ENCODE measurements around the gene CCDC148.

The CCDC148 gene

DNA sequence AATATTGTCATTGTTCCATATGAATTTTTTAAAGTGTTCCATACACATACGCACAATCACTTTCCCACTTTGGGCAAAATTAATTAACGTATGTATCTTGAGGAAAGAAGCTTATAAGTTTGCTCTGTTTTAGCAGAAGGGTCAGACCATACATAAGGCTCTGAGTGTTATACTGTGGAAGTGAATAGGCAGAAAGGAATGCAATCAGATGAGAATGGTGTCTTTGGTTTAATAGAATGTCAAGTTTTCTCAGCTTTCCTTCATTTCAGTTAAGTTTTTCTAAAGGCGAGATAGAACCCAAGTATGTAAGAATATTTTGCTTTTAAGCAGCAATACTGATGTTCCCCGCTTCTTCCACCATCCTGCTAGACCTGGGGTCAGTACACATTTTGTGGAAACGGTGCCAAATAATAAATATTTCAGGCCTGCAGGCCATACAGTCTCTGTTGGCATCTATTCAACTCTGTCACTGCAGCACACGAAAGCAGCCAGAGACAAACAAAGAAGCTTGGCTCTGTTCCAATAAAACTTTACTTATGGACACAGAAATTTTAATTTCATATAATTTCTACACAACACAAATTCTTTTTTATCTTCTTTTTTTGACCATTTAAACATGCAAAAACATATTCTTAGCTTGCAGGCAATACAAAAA, 254.3 kb downstream of the CCDC148 start:
- no peak for DNase-seq

DNA sequence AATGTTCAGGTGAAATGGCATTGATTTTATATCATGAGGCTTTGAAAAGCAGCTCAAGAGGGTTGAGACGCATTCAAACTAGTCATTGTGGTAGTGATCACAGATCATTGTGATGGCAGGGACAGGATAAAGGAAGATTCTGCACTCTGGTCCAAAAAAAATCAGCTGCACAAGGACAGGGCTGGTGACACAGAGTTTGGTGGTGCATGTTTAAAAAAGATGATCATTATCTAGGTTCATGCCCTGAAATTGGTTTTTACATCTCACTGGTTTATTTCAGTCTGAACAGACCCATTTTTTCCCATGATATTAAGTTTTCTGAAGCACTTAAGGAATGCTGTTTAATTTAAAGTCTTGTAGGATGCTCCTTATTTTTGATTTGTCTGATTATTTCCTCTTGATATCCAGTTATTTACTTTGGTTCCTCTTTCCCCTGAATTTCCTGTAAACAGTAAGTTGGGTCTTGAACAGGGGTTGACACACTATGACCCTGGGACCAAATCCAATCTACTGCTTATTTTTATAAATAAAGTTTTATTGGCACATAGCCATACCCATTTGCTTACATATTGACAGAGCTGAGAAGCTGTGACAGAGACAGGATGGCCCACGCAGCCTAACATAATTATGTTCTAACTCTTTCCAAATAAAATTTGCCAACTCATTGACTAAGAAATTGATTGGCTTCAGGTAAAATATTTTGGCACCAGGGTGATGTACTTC, 256.5 kb downstream of the CCDC148 start:
- DNase-seq: no peak

DNA sequence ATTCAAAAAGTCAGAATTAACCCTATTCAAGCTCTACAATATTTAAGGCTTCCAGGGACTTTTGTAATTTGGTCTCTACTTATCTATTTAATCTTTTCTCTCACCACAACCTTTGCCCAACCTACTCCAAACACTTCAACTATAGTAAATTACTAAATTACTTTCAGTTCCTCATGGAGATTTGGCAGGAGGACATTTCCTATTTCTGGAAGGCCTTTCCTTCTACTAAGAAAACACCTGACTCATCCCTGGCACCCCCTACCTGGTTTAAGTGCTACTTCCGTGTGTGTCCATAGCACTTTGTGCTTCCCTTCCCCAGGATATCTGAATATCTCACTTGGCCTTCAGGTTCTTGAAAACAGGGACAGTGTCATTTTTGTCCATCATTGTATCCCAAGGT, 258.6 kb downstream of the CCDC148 start:
- DNase-seq: no peak

DNA sequence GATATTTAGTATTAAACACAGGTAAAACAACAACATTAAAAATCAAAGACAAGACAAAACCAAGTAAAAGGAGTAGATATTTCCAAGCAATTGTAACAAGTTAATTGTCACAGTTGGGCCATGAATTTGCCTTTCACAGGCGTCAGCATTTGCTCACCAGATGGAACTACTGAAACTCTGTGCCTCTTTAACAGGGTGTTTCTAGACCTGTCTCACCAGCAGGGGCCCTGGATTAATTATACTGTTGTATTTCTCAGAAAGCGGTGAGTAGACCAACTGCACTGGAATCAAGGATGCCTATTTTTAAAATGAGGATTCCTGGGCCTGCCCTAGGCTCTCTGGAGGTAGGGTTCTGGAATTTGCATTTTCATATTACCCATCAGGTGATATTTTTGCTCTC, 262.3 kb downstream of the CCDC148 start:
- DNase-seq: no peak

DNA sequence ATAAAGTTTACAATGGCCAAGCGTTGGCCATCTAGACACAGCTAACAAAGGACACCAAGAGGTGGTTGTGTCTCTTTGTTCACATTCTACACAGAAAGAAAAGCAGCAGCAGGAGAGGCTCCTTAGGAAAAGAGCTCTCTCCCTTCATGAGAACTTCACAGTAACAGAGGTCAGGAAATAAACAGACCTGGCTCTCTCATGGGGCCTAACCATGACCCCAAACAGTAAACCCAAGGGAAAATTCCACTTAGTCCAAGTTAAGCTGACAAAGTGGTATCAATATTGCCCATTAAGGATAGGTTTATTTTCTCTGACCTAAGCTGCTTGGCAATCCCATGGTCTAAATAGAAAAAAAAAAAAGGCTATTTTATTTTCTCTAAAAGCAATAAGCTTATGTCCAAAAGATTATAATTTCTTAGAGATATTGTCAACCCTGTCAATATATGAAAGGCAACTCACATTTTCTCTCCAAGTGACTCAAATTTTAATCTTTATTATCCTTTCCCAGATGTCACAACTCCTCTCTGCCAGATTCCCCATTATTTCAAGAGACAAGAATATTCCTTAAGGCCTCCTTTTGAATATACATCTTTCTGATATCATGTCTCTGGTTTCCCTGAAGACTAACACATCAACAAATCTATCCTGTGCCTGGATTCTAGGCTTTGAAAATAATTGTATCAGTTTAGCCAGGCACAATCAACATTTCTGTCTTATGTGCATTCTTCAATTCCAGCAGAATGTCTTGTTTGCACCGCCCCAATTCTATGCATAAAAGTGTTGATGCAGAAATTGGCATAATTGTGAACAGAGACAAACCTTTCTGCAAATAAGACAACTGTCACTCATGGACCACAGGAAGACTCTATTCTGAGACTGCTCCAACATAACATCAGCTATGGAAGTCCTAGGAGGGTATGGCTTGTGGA, 263.8 kb downstream of the CCDC148 start:
- no peak for DNase-seq

DNA sequence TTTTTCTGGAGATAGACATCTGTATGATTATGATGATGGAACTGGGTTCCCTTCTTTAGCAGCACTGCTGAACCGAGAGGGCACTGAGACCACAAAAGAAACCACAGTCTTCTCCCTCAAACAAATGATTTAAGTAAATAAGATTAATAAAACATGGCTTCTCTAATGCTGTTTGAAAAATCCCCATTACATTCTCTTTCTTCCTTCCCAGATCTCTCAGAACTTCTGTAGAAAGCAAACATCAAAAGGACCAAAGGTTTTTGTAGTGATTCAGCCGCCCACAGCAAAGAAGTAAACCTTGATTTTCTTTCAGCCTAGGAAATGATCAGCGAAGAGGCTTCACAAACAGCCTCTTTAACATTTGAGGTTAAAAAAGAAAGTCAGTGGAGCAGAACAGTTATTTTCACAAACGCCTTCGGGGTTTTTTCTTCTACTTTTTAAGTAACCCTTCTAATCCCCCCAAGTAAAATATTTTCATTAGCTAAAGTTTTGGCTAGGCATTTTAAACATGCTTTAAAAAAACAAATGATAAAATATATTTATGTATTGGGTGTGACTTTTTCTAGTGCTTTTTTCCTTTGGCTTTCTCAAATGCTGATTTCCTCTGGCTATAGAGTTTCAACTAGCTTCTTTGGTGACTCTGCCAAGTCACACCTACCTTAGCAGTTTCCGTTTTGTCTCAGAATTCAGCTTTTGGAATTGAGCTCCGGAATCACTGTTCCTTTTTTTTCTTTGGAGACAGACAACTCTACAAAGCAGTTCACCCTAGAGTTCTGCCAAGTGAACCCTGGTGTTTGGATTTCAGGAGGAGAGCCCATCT, 265.3 kb downstream of the CCDC148 start:
- peak; percentile 23 for DNase-seq

DNA sequence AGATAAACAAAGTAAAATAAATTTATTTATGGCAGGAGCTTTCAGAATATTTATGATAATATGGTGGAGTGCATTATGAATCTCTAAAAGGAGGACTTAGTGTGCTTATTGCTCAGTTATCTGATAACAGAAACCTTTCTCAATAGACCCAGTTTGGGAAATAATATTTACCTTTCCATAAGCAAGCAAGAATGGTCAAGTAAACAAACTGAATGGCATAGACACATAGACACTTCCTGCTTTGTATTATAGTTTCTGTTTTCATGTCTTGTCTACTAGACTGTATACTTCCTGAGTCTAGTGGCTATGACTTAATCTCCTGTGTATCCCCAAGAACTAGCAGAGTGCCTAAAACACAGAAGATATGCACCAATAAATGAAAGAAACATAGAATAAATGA, 267.0 kb downstream of the CCDC148 start:
- DNase-seq: no peak

DNA sequence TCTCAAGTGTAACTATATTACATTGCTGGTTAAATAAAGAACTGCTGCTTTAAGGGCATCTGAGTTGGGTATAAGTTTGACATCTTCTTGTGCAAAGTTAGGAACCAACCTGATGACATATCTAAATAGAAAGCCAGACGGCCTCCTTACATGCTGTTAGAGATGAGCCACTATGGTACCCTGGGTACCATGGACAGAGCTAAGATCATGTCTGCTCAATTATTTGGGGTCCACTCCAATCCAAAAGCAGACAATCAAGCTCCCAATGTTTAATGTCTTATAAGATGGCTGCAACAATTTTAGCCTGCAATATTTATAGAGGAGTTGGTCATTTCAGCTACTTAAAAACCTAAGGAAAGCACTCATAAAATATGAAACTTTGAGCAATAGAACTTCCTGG, 268.6 kb downstream of the CCDC148 start:
- no peak for DNase-seq

DNA sequence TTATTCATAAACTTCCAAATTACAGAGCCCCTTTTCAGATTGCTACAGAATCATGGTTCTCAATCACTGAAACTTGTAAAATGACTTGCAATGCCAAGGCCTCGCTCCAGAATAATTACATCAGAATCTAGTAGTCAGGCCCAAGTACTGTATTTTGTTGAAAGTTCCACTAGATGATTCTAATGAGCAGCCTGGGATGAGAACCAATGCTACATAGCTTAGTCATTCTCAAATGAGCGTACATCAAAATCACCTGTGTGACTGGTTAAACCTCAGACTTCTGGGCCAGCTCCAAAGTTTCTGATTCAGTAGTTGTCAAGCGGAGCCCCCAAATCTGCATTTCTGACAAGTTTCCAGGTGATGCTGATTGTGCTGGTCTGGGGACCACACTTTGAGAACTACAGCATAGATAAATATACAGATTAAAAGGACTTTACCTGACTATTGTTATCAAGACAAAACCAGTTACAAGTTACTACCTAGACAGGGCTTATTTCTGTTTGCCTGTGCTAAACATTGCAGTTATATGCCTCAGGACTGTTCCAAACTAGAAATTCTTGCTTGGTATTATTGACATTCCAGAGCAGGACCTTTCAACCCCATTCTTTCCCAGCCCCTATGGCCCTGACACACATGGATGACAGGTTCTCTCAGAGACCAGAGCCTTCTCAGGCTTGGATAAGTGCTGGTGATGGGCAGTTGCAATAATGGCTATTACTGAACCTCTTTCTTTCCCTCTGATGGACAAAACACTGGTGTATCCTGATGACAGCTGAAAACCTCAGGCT, 271.8 kb downstream of the CCDC148 start:
- DNase-seq: no peak

DNA sequence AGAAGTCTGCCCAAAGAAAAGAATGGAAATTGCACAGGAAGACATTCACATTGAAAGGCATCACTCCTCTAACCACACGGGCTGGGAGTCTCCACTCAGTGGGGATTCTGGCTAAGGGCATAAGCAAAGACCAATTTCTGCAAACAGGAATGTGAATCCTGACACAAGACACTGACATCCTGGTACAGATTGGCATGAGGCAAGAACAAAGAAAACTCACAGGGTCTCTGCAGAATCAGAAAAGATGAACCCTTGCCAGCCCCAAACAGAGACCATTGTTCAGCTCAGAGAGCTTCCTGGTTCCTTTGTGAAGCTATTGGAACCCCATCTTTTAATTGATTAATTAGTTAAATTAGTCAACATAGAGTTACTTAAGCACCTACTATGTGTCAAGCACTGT, 272.6 kb downstream of the CCDC148 start:
- DNase-seq: no peak

DNA sequence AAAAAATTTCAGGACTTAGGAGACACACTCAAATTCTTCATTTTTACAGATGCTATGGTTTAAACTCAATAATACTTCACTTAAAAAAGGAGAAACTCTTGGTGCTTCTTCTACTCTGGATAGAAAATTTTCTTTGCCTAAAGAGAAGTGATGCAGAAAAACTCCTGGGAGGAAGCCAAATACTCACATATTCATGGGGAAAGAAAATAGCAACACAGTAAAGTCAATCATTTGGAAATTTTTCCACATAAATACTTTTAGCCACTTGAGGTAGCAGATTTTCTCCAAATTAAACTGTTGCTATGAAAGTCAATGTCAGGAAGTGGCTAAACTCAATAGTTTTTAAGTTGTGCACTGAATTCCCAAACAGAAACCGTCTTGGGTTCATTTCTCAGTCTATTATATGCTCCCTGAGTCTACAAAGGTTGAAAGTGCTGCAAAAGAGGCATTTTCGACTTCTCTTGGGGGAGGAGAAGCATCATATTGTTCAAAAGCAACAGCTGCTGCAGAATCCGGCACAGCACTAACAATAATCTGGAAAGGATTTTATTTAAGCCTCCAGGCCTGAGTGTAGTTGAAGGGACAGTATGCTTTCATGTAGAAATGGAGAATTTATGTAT, 273.8 kb downstream of the CCDC148 start:
- no peak for DNase-seq

DNA sequence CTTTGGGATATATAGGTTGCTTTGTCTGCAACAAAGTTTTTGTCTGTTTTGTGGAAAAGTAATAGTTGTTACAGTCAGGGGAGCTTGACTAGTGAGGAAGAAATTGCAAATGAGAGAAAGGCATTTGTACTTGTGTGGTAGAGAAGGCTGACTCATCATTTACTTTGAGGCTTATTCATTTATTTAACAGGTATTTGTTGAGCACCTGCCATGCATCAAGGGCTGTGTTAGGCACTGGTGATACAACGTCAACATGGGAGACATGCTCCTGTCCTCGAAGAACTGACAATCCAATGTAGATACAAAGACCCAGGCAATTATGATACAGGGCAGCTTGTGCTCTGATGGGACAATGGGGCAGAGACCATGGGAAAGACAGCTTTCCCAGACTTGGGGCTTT, 275.4 kb downstream of the CCDC148 start:
- no peak for DNase-seq

DNA sequence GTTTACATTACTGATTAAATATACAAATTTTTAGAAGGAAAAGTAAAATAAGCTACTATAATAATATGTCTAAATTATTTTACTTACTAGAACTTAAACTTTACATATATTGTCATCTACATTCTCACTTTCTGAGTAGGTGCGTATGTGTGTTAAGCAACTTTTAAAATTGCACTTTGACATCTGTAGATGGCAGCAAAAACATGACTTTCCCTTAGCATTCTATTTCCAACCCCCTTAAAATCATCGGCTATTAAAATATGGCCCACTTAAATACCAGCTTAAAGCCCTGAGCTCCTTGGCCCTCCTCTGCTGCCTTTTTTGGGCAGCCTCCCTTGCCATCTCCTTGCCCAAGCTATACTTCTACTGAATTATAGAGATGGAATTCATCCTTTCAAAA, 276.9 kb downstream of the CCDC148 start:
- no peak for DNase-seq

DNA sequence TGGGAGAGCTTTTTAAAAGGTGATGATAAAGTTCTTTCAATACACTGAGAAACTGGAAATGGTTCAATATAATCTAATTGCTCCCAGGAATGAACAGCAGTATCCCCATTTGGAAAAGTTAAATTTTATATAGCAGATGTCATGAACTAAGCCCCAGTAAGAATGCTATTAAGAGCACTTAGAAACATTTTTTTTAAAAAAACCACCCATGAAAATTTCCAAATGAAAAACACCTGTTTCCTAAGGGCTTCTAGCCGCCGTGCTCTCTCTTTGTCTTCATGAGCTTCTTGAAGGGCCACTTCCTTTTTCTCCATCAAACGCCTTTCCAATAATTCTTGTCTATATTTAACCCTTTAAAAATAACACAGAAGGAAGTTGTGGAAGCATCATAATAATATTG, 277.9 kb downstream of the CCDC148 start:
- no peak for DNase-seq

DNA sequence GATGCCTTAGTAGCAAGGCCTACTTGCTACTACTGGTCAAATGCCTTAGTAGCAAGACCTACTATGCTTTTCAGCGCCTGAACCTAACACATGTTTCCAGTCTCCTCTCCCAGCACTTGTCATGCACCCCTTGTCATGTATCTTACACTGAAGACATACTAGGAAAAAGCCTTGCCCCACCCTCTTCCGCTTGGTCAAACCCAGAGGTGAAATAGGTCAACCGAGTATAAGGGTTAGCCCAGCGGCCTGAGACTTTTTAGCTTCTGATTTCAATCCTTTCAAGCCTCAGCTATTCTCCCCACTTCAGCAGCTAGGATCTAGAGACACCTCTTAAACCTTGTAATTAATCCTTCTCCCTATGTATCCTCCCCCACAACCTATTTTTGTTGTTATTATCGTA, 281.6 kb downstream of the CCDC148 start:
- no peak for DNase-seq

DNA sequence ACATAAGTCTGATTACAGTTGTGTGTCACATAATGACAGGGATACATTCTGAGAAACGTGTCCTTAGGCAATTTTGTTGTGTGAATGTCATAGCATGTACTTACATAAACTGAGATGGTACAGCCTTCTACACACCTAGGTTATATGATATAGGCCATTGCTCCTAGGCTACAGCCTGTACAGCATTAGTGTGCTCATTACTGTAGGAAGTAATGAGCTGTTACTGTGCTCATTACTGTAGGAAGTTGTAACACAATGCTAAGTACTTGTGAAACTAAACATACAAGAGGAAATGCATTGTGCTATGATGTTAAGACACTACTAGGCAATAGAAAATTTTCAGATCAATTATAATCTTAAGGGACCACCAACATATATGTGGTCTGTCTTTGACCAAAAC, 282.1 kb downstream of the CCDC148 start:
- no peak for DNase-seq

DNA sequence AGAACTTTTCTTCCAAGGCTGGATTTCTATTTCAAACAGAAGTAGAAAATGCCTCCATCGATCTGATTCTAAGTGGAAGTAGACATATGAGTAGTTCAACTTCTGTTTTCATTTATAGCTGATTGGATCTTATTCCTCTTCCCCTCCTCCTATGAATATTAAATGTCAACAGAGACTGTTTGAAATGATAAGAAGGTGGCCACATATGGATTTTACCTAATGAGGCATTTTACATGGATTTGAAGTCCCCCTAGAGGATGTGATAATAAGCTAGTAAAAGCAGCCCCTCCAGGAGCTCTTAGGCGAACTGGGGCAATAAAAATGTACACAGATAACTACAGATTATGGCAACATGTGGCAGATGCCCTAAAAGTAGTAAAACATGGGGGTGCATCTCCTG, 283.8 kb downstream of the CCDC148 start:
- no peak for DNase-seq

DNA sequence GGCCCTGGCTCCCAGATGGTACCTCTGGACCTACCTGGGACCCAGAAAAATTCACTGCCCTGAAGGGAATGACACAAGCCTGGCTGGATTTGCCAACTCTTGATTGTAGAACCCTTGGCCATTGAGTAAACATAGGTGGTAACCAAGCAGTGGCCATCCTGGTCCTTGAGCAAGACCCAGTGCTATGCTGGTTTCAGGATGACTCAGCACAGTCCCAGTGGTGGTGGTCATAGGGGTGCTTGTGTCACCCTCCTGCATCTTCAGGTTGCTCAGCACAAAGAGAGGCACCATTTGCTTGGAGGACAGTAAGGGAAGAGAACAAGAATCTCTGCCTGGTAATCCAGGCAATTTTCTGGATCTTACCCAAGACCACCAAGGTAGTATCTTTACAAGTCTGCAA, 302.0 kb downstream of the CCDC148 start:
- no peak for DNase-seq

DNA sequence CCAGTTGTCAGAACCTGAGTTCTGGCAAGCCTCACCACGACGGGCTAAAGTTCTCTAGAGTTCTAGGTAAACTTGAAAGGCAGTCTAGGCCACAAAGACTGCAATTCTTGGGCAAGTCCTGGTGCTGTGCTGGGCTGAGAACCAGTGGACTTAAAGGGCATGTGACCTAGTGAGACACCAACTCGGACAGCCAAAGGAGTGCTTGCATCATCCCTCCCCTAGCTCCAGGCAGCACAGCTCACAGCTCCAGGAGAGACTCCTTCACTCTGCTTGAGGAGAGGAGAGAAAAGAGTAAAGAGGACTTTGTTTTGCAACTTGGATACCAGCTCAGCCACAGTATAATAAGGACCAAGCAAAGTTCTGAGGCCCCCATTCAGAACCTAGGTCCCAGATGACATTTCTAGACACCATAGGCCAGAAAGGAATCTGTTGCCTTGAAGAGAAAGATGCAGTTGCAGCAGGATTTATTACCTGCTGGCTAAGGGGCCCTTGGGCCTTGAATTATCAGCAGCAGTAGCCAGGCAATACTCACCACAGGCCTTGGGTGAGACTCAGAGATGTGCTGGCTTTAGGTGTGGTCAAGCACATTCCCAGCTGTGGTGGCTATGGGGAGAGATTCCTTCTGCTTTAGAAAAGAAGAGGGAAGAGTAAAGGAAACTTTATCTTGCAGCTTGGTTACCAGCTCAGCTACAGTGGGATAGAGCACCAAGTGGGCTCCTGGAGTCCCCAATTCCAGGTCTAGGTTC, 303.1 kb downstream of the CCDC148 start:
- DNase-seq: no peak

DNA sequence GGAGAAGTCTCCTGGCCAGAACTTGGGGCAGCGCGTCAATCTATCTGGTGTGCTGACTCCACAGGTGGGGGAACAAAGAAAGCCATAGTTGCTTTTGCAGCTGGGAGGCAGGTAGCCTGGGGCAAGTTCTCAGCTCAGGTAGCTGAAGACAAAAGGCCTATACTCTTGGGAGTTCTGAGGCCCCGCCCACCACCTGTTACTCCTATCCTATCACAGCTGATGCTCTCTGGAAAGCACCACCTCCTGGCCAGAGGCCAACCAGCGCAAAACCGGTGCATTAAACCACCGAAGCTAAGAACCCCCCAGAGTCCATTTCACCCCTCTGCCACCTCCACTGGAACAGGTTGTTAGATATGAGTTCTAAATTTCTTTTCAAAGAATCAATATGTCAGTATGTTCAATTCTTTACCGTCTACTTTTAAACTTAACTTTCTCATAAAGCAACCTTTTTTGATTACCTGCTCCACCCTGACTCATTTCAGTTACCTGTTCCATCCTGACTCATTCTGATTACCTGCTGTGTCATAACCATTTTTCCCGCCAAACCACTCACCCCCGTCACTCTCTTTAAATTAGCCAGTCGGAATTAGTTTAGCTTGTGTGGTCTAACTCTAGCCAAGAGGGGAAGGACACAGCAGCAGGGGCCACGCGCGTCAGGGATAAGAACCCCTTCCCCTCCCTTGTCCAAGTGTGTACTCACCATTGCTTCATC, 311.5 kb downstream of the CCDC148 start:
- no peak for DNase-seq
